ENCODE results near the gene TPM2.
A peak's percentile ranks its signal among the peaks of the same experiment; 100 is the strongest.

TPM2 gene

DNA sequence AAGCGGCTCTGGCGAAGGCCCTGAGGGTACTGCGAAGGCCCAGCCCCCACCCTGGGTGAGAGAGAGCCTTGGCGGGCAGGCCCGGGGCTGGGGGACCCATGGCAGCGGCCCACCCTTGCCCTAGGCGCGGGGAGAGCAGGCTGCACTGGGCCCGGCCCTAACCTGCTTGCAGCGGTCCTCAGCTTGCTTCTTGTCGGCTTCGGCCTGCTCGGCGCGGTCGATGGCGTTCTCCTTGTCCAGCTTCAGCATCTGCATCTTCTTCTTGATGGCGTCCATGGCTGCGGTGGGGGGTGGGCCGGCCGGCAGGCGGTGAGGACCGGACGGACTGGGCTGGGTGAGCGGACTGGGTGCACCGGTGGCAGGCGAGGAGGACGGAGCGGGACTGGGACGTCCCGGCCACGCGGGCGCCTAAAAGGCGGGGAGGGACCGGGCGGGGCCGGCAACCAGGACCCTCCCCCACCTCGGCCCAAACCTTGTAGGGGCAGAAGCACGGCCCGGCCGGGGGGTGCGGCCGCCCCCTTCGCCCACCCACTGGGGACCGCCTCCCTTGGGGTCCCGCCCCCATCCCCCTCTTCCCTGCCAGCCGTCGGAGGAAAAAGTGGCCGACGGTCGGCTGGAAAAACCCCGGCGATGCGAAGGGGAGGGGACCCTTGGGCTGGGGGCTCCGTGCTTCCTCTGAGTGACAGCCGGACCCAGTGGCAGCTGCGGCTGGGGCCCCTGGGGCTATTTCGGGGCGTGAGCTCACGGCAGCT is at the start of gene TPM2:
Gene TPM2 (minus strand): TSS at position 384 of the 752 bp plus-strand sequence. CDS start 108 bp downstream, at position 276.
- DNase-seq (ENCODE audit: low read depth) = no peak

DNA sequence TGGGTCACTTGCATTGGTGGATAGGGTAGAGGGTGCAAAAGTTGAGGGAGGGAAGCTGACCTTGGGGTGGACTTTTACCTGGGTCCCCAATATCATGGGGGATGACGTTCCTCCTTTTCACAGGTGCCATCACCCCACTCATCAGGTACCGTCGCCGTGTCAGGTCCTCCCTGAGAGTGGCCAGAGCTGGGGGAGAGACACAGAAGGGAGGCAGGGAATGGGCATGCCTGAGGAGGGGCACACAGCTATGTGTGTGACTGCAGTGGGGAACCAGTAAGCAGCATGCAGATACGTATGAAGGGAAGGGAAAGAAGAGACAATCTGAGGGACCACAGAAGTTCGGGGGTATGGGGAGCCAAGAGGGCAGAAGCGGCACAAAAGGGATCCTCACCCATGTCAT is 49.2 kb upstream of the TPM2 start:
- DNase-seq (ENCODE audit: low read depth) = no peak

DNA sequence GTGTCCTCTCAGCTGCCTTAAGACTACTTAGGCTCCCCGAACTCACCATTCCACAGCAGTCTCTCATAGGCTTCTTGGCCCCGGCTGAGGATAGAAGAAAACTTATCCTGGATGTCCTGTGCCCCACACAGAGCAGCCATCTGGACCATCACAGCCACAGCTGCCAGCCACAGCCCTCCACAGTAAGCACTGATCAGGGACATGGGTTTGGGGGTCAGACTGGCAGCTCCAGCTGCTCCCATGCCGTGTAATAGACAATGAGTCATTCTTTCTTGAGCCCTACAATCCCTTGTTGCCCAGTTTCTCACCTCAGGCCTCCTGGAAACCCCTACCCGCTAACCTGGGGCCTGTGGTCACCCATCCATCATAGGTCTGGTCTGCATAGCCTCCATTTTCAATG is 48.5 kb upstream of the TPM2 start:
- no peak for DNase-seq (ENCODE audit: low read depth)

DNA sequence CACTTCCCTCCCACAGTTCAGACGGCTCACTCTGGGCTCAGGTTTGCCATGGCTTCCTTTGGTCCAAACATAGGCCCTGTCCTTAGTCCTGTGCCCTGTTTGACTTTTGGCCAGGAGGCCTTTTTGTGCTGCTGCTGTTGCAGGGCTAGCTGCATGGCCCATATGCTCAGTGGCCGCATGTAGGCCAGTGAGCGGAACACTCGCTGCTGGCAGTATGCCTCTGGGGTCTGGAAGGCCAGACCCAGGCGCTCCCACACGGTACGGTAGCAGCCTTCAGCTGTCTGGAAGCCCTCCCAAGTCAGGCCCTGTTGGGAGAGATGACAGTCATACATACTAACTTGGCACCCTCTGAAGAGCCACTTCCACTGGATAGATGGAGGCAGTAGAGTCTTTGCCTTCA is 47.4 kb upstream of the TPM2 start:
- DNase-seq (ENCODE audit: low read depth) = no peak

DNA sequence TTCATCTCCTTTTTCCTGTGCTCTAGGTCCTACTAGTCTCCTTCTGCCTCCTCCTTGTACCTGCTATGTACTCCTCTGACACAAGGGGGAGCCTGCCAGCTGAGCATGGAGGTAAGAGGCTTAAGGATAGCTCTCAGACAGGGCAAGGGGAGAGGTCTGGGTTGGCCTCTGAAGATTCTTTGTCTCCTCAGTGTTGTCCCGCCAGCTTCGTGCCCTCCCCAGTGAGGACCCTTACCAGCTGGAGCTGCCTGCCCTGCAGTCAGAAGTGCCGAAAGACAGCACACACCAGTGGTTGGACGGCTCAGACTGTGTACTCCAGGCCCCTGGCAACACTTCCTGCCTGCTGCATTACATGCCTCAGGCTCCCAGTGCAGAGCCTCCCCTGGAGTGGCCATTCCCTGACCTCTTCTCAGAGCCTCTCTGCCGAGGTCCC is 46.5 kb upstream of the TPM2 start:
- DNase-seq (ENCODE audit: low read depth) = peak; percentile 48

DNA sequence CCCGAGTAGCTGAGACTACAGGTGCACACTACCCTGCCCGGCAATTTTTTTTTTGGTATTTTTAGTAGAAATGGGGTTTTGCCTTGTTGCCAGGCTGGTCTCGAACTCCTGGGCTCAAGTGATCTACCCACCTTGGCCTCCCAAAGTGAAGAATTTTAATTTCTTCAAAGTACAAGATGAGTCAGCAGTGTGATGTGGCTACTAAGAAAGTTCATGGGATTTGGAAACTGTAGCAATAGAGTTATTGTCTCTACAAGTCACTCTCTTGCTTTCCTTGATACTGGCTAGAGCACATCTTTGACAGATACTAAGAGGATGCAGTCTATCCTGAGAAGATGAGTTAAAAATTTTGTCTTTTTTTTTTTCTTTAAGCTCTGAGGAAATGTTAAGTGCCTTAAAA is 44.4 kb upstream of the TPM2 start:
- DNase-seq (ENCODE audit: low read depth) = no peak

DNA sequence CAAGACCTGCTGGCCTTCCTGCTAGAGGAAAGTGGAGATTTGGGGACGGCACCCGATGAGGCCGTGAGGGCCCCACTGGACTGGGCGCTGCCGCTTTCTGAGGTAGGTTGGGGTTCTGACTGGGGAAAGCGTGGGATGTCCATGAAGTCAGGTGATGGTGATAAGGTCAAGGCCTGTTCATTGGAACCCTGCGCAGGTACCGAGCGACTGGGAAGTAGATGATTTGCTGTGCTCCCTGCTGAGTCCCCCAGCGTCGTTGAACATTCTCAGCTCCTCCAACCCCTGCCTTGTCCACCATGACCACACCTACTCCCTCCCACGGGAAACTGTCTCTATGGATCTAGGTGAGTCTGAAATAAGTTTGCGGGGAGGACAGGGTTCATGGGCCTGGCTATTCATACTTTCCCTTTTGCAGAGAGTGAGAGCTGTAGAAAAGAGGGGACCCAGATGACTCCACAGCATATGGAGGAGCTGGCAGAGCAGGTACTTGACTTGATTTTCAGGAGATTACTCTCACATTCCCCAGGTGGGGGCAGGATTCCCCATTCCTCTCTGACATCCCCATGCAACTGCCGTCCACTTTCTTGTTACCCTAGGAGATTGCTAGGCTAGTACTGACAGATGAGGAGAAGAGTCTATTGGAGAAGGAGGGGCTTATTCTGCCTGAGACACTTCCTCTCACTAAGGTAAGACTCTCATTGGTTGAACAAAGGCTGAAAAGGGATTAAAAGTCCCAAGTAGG is 43.2 kb upstream of the TPM2 start:
- no peak for DNase-seq (ENCODE audit: low read depth)

DNA sequence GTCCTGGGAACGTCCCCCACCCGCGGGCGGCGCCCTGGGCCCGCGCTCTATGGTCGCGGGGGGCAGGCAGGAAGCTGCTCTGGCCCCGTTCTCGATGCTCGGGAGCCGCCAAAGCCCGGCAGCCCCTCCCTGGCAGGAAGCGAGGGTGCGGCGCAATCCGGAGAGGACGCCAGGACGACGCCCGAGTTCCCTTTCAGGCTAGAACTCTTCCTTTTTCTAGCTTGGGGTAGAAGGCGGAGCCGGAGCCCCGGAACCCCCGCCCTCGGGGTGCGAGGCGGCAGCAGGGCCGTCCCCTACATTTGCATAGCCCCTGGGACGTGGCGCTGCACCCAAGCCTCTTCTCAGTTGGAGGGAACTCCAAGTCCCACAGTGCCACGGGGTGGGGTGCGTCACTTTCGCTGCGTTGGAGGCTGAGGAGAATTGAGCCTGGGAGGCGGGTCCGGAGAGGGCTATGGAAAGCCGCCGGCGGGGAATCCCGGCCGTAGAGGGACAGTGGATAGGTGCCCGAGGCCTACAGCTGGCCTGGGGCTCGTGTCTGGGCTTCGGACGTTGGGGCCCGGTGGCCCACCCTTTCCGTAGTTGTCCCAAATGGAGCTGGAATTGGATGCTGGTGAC is 42.6 kb upstream of the TPM2 start, which contains the start of the genes CREB3 and TLN1:
Gene CREB3 (plus strand): TSS at position 482 of the 615 bp plus-strand sequence. CDS start 107 bp downstream, at position 589.
Gene TLN1 (minus strand): TSS at position 11 of the 615 bp plus-strand sequence. CDS start 6,501 bp downstream, outside the sequence.
- peak; percentile 87 for DNase-seq (ENCODE audit: low read depth)

DNA sequence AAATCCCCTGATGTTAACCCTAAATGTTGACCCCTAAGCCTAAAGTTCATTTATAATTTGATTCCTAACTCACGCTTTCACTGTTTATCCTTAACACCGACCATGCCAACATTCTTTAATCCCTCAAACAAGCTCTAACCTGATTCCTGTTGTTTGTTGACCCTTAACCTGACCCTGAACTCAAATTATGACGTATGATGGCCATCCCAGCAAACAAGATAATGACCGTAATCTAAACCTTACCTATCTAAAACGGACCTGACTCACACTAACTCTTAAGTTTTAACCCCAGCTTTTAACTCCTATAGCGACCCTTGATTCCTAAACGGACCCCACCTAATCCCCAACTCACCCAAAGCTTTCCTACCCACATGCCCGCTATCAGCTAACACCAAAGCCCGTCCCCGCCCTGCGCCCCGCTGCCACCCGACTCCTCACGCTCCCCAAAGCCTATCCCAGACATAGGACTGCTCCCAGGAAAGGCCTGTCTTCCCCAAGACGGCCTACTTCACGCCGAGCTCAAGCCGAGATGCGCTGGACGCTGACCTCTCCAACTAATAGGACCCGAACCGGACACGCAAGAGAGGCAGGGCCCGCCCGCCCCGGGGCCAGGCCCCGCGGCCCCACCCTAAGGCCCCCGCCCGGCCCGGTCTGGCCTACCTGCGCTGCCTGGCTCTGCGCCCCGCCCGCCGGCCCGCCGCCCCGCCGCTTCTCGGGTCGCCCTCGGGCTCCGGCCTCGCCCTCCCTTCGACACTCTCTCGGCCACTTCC is 41.9 kb upstream of the TPM2 start:
- DNase-seq (ENCODE audit: low read depth) = no peak

DNA sequence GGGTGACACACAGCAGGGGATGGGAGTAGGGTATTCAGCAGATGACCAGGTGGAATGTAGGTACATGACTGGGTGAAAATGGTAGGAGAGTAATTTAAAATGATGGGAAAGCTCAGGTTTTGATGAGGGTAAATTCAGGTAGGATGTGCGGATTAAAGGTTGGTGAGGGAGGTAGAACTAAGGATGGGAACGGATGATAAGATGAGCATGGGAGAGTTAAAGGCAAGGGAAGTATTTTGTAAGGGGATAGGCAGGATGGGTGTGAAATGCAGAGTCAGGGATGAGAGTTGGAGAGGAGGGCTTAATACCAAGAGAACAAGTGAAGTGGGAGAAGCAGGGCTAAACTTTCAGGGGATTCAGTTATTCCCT is 40.7 kb upstream of the TPM2 start:
- DNase-seq (ENCODE audit: low read depth) = no peak

DNA sequence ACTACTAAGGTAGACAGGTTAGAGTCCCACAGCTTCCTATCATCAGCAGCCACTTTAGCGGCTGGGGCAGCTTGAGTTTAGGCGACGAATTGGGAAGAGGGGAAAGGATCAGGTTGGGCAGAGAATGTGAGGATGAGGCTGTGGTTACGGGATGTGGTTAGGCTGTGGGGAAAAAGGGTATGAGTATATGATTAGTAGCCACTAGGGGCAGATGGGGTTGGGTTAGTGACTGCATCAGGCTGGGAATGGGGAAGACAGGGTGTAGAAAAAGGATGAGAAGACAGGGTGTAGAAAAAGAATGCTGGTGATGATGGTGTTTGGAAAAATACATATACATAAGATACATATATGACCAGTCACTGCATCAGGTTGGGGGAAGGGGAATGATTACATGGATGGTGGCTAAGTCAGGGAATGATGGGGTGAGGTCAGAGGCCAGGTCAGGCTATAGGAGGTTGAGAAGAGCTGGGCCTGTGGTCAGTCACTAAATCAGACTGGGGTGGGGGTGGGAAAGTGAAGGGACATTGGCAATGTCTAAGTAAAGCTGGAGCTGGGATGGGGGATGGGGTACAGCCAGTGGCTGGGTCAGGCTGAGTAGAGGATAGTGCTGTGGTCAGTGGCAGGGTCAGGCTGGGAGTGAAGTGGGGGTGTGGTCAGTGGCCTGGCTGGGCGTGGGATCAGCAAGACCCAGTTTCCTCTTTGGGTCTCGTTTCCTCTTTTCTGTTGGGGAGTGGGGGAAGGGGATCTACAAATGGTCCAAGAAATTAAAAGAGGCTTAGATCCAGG is 40.2 kb upstream of the TPM2 start:
- no peak for DNase-seq (ENCODE audit: low read depth)

DNA sequence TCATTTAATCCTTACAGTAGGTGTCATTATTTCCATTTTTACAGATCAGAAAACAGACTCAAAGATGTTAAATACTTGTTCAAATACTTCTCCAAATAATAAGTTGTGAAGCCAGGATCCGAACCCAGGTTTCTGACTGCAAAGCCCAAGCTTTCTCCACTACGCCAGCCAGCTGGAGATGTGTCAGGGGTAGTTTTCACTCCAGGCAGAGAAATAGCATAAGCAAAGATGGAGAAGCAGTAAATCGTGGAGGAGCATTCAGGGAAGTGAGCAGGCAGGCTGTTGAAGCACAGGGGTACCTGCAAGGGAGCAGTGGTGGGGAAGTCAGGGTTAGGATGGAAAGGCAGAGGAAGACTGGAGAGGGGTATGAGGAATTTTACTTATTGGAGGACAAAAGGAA is 39.4 kb upstream of the TPM2 start:
- DNase-seq (ENCODE audit: low read depth) = no peak

DNA sequence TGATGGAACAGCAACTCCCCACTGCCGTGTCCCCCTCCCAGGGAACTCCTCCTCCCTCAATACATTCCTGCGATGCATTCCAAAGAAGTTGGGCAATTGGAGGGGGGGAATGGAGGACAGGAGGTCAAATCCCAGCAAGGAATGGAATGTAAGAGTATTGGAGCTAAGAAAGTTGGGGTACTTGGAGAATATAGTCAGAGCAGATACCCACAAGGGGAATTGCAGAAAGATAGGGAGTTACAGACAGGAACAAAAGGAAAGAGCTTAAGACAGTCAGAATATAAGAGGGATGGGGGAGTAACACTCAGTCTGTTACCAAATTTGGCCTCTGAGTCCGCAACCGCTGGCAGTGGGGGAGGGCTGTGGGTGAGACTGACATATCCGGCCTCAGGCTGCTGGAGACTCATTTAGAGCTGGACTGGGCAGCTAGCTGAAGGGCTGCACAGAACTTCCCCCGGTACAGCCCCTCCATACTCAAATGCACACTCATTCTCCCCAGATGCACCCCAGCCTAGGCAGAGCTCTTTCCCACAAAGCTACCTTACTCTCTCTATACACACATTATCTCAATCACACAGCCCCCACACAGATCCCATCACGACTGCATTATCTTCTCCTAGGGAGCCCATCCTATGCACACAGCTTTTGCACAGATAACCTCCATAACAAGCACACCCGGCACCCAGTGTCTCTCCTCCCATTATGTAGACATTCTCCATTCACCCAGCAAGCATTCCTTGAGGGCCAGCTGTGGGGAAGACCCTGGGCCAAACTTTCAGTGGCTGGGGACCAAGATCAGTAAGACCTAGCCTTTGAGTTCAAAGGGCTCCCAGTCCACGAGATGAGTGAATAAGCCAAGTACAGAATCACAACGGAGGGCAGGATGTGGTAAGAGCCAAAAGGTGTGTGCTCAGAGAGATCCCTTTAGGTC is 38.6 kb upstream of the TPM2 start:
- DNase-seq (ENCODE audit: low read depth) = no peak

DNA sequence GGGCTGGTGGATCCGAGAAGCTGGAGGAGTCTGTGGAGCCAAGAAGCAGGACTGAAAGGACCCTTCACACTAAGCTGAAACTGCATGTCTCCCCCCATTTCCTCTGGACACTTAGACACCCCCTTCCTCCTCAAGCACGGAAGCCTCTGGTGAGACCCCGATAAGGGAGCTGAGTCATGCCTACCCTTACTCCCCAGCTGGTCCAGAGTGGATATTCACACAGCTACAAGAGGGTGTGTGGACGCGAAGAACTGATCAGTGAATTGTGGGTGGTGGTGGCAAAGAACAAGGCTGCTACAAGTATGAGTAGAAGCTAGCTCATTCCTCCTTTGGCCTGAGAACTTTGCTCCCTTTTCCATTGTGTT is 37.9 kb upstream of the TPM2 start:
- no peak for DNase-seq (ENCODE audit: low read depth)

DNA sequence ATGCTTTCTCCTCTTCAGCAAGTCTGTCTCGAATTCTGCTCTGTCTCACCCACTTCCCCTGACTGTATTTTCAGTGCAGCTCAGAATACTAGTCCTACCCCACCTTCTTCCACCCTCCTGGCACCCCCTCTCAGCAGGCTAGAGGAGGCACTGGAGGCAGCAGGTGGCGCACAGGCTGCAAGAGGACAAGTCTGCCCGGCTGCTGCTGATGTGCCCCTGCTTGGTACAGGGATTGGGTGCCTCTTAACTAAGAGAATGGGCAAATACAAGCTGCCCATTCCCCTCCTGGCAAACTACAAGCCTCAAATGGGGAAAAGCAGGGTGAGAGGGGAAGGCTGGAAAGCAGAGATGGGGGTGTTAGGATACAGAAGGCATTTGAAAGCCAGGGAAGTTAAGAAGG is 37.2 kb upstream of the TPM2 start:
- DNase-seq (ENCODE audit: low read depth) = no peak

DNA sequence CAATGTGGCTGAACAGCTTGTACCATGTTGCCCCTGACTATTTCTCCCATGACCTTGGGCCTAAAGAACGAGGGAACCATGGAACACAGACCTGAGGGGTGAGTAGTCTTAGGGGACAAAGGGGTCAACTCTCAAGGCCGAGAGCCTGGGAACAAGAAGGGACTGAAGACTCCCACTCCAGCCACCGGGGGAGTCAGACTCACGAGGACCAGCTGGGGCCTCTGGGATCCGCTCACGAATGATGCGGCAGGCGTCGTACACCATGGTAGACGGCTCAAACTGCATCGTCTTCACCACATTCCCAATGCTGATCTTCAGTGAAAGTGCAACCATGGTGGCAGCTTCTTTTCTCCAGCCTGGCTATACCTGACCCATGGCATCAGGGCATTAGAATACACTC is 35.6 kb upstream of the TPM2 start:
- DNase-seq (ENCODE audit: low read depth) = no peak

DNA sequence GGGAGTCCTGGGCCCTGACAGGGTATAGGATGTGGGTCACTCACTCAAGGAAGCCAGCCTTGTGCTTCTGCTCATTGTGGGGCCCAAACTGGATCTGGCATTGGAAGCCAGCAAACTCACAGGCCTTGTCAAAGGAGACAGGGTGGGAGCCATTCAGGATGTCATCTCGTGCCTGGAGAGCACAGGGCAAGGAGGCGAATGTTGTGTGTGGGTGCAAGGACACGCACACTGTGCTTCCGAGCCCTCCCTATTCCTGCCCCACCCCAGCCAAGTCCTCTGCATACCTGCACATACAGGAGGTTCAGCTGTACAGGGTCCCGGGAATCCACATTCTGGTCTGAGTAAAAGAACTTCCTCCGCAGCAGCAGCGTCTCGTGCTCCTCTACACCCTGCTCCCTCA is 34.2 kb upstream of the TPM2 start:
- no peak for DNase-seq (ENCODE audit: low read depth)

DNA sequence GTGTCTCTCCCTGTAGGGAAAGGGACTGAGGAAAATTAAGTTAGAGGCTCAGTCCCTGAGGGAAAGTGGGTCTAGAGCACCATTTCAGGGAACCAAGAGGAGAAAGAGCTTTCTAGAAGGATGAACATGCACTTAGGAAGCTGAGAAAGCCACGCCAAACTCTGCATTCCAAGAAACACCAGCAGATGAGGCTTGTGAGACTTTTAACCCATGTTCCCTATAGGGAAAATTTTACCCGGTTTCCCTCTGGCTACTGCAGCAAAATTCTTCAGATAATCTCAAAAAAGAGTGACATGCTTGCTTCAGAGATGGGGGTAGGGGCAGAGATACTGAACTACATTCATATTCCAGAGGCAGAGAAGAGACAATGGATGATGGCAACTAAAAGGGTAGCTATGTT is 33.7 kb upstream of the TPM2 start:
- DNase-seq (ENCODE audit: low read depth) = no peak

DNA sequence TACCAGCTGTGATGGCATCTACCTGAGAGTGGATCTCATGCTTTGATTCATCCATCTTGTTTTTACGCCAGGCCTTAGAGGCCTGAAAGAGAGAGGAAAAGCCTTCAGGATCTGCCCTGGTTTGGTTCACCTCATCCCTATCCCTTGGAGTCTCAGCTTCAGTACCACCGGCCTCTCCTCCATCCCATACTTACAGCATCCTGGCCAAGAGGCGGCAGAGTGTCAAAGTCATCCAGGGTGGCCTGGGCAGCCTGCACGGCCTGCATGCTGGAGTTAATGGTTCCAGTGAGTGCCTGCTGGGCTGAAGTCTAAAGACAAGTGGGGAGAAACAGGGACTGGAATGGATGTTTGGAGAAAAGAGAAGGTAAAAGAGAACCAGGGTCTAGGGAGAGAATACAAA is 29.8 kb upstream of the TPM2 start:
- DNase-seq (ENCODE audit: low read depth) = no peak
